Calu3 (cell line): Measurements from ENCODE around the gene GRIK4. TPM values are rescaled to one million over a fixed set of nuclear protein-coding genes. Genes with fewer than 3 reads are reported as not detected.

Experiments used
- BruUV-seq: library from RNA; stranded (reverse); fragments of 400-500 nt; replicated peaks from 2 replicates; lab custom pipeline; 2021; lab: Mats Ljungman, UMichigan
- CTCF ChIA-PET: fragments of 300-600 bp; sonication (Branson Sonifier 250); formaldehyde crosslinking; loops from one replicate; lab custom pipeline; 2022; ENCODE audit warnings: antibody characterized with exemption; lab: Charles Lee
- DNase-seq: peaks from one replicate; pipeline ENCODE4 v3.0.0; 2022
- H3K27ac Mint-ChIP-seq: one replicate; pipeline ENCODE4 v1.8.0; 2022; ENCODE audit warnings: mixed read lengths; ENCODE audit not compliant: unreplicated experiment
- H3K27me3 Mint-ChIP-seq: one replicate; pipeline ENCODE4 v1.8.0; 2022; ENCODE audit warnings: mixed read lengths; ENCODE audit not compliant: unreplicated experiment
- H3K36me3 Mint-ChIP-seq: one replicate; pipeline ENCODE4 v1.8.0; 2022; ENCODE audit warnings: mild to moderate bottlenecking, moderate library complexity, mixed read lengths; ENCODE audit not compliant: insufficient read depth, unreplicated experiment
- H3K4me1 Mint-ChIP-seq: one replicate; pipeline ENCODE4 v1.8.0; 2022; ENCODE audit warnings: mild to moderate bottlenecking, low read depth, mixed read lengths; ENCODE audit not compliant: unreplicated experiment
- H3K4me3 Mint-ChIP-seq: one replicate; pipeline ENCODE4 v1.8.0; 2022; ENCODE audit warnings: mild to moderate bottlenecking, low read depth, moderate library complexity, mixed read lengths; ENCODE audit not compliant: unreplicated experiment
- H3K9me3 Mint-ChIP-seq: one replicate; pipeline ENCODE4 v1.8.0; 2022; ENCODE audit warnings: low read depth, mixed read lengths; ENCODE audit not compliant: unreplicated experiment
- intact Hi-C: fragments of 100-400 bp; cut with micrococcal nuclease; formaldehyde crosslinking; loops from one replicate; pipeline ENCODE4 v1.10.0; 2022; ENCODE audit not compliant: unreplicated experiment
- total RNA-seq: library from RNA; stranded (reverse); gene quantifications from 2 replicates; pipeline ENCODE4 v1.2.3, GENCODE V29; 2022
- TF ChIP-seq, protein P1 (sequence below): fragments of 200-600 bp; IDR thresholded peaks from one replicate; pipeline ENCODE4 v1.8.0; 2022; ENCODE audit warnings: antibody characterized with exemption; ENCODE audit not compliant: unreplicated experiment

The GRIK4 gene
- total RNA-seq, 1 experiment from 2014 or later, result not detected

DNA sequence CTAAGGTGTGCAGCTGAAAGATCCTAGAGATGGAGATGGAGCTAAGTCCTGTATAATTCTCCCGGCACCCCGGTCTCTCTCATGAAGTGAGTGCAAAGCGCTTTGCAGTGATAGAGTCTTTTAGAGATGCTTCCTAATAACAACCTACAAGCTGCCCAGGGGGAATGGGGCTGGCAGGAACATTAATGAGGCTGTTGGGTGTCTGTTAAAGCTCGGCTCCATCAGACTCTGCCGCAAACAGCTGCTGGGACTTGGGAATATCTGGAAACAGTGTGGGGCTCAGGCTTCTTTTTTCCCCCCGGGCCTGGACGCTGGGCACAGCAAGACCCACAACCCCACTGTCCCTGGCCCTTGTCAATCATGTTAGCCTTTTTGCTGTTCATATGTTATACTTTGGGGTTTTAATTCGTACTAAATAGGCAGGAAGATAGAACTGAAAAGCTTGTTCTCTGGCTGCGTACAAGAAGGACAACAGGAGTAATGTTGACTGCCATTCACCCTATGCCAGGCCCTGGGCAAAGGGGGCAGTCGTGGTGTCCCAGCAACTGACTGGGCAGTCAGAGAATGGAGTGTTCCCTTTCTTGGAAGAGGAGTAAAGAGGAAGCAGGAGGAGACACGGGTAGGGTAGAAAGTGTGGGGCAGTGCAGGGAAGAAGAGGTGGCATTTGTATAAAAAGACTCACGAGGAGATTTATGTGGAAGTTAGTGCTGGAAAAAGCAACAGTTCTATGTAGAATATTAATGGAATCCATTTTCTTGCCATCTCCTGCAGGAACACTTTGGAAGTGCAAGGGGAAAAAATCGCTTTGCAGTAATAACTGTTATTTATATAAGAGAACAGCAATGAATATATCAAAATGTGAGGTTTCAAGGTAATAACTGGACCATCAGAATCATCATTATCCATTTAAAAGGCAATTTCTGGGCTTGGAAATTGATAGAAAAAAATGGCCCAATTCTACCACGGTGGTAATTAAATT is 232.8 kb downstream of the GRIK4 start:
- Mint-ChIP-seq H3K4me3 (no peak overlapping the region), H3K9me3 (no peaks in the 10 kb centered on the region)
- no peak for DNase-seq

DNA sequence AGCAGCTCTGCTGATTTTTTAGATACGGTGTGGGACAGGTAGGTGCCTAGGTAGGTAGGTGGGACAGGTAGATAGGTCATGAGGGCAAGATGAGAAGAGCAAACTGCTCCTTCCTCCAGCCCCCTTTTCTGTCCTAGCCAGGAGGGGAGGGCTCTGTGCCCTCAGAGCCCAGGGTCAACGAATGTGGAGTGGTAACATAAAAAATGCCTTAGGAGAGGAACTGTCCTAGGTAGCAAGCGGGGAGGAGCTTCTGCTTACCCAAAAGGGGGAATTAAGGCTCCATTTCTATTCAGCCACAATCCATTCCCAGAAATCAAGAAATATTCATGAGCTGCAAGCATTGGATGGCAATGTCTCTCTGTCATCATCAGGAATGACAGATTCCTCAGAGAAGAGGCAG is 234.8 kb downstream of the GRIK4 start:
- BruUV-seq, result no TSS peak
- Mint-ChIP-seq H3K4me3 (no peak overlapping the region), H3K4me1 (no peaks in the 10 kb centered on the region), H3K27me3 (peaks cover 61% of the 10 kb centered on the region), H3K9me3 (no peaks in the 10 kb centered on the region), H3K36me3 (no peaks in the 10 kb centered on the region), H3K27ac (no peak overlapping the region)
- no peak for DNase-seq
- CTCF ChIA-PET, result no interaction called here
- intact Hi-C loops, result no loop called here
- TF ChIP-seq, protein P1, sequence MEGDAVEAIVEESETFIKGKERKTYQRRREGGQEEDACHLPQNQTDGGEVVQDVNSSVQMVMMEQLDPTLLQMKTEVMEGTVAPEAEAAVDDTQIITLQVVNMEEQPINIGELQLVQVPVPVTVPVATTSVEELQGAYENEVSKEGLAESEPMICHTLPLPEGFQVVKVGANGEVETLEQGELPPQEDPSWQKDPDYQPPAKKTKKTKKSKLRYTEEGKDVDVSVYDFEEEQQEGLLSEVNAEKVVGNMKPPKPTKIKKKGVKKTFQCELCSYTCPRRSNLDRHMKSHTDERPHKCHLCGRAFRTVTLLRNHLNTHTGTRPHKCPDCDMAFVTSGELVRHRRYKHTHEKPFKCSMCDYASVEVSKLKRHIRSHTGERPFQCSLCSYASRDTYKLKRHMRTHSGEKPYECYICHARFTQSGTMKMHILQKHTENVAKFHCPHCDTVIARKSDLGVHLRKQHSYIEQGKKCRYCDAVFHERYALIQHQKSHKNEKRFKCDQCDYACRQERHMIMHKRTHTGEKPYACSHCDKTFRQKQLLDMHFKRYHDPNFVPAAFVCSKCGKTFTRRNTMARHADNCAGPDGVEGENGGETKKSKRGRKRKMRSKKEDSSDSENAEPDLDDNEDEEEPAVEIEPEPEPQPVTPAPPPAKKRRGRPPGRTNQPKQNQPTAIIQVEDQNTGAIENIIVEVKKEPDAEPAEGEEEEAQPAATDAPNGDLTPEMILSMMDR, result no peak

More for the DNA sequence above, 232.8 kb downstream of the GRIK4 start:
- intact Hi-C loops, result no loop called here
- TF ChIP-seq, protein P1, result no peak
- H3K36me3 Mint-ChIP-seq, result no peaks in the 10 kb centered on the region
- H3K27ac Mint-ChIP-seq, result no peak overlapping the region
- CTCF ChIA-PET, result no interaction called here
- BruUV-seq, result no TSS peak
- peaks cover 56% of the 10 kb centered on the region for H3K27me3 Mint-ChIP-seq
- H3K4me1 Mint-ChIP-seq, result no peaks in the 10 kb centered on the region

- TF ChIP-seq, protein P1, result no peak
- CTCF ChIA-PET, result no interaction called here
- peaks cover 61% of the 10 kb centered on the region for H3K27me3 Mint-ChIP-seq
- H3K4me1 Mint-ChIP-seq, result no peaks in the 10 kb centered on the region
- intact Hi-C loops, result no loop called here
- DNase-seq, result no peak
- H3K27ac Mint-ChIP-seq, result no peak overlapping the region
- no peak overlapping the region for H3K4me3 Mint-ChIP-seq
- no peaks in the 10 kb centered on the region for H3K9me3 Mint-ChIP-seq
- H3K36me3 Mint-ChIP-seq, result no peaks in the 10 kb centered on the region
- no TSS peak for BruUV-seq
Measured at GRCh38 chr11:120746836-120747609, 235.5 kb downstream of the GRIK4 start.

- DNase-seq, result no peak
- Mint-ChIP-seq H3K27ac (no peak overlapping the region), H3K4me3 (no peak overlapping the region), H3K4me1 (no peaks in the 10 kb centered on the region), H3K36me3 (no peaks in the 10 kb centered on the region), H3K9me3 (no peaks in the 10 kb centered on the region), H3K27me3 (peaks cover 72% of the 10 kb centered on the region)
- intact Hi-C loops, result no loop called here
- no TSS peak for BruUV-seq
- TF ChIP-seq, protein P1, result no peak
- CTCF ChIA-PET, result no interaction called here
Measured at GRCh38 chr11:120747850-120748814, 236.6 kb downstream of the GRIK4 start.
